ENCODE measurements around the gene PHLDB3.
"Not testable (repeated sequence)": the region's sequence is repeated elsewhere in the genome, so short reads cannot be mapped to it uniquely, and the experiment has no call there.

PHLDB3 gene

GRCh38 chr19:43527860-43528622, 23.5 kb upstream of the PHLDB3 start:
- no peak for DNase-seq (ENCODE audit: low spot score)

GRCh38 chr19:43526884-43527859, 22.6 kb upstream of the PHLDB3 start, which contains the start of gene ETHE1:
TSS of gene ETHE1 (minus strand) at chr19:43527201. CDS start at chr19:43527177, 24 bp downstream.
- peak; percentile 79 for DNase-seq (ENCODE audit: low spot score)

GRCh38 chr19:43525836-43526771, 21.6 kb upstream of the PHLDB3 start:
- peak; percentile 64 for DNase-seq (ENCODE audit: low spot score)

GRCh38 chr19:43524922-43525835, 20.6 kb upstream of the PHLDB3 start:
- DNase-seq (ENCODE audit: low spot score): peak; percentile 48

- DNase-seq (ENCODE audit: low spot score): not testable (repeated sequence)
Measured at GRCh38 chr19:43523696-43524095, 19.1 kb upstream of the PHLDB3 start.

GRCh38 chr19:43522929-43523328, 18.4 kb upstream of the PHLDB3 start:
- no peak for DNase-seq (ENCODE audit: low spot score)

- peak; percentile 81 for DNase-seq (ENCODE audit: low spot score)
Measured at GRCh38 chr19:43519436-43520088, 15.0 kb upstream of the PHLDB3 start.

- no peak for DNase-seq (ENCODE audit: low spot score)
Measured at GRCh38 chr19:43518051-43518450, 13.5 kb upstream of the PHLDB3 start.

- DNase-seq (ENCODE audit: low spot score): not testable (repeated sequence)
Measured at GRCh38 chr19:43512399-43512798, 7.9 kb upstream of the PHLDB3 start.

GRCh38 chr19:43511324-43511723, 6.8 kb upstream of the PHLDB3 start:
- DNase-seq (ENCODE audit: low spot score): no peak

GRCh38 chr19:43510713-43511112, 6.2 kb upstream of the PHLDB3 start:
- no peak for DNase-seq (ENCODE audit: low spot score)

- no peak for DNase-seq (ENCODE audit: low spot score)
Measured at GRCh38 chr19:43507880-43508279, 3.3 kb upstream of the PHLDB3 start.

- DNase-seq (ENCODE audit: low spot score): no peak
Measured at GRCh38 chr19:43506629-43507028, 2.1 kb upstream of the PHLDB3 start.

- no peak for DNase-seq (ENCODE audit: low spot score)
Measured at GRCh38 chr19:43505941-43506340, 1.4 kb upstream of the PHLDB3 start.

- DNase-seq (ENCODE audit: low spot score): no peak
Measured at GRCh38 chr19:43505186-43505456, 575 bp upstream of the PHLDB3 start.

- DNase-seq (ENCODE audit: low spot score): peak; percentile 95
Measured at GRCh38 chr19:43503501-43504425, 783 bp downstream of the PHLDB3 start.

GRCh38 chr19:43502419-43502976, 2.0 kb downstream of the PHLDB3 start:
- DNase-seq (ENCODE audit: low spot score): no peak

- no peak for DNase-seq (ENCODE audit: low spot score)
Measured at GRCh38 chr19:43501661-43502418, 2.7 kb downstream of the PHLDB3 start.
